Measurements from ENCODE around the gene FSTL1. TPM values are rescaled to one million over a fixed set of nuclear protein-coding genes. Genes with fewer than 3 reads are reported as not detected.
"Not testable (repeated sequence)": the region's sequence is repeated elsewhere in the genome, so short reads cannot be mapped to it uniquely, and the experiment has no call there.

The FSTL1 gene
- total RNA-seq, 1 donor from 2014 or later: 193 TPM

DNA sequence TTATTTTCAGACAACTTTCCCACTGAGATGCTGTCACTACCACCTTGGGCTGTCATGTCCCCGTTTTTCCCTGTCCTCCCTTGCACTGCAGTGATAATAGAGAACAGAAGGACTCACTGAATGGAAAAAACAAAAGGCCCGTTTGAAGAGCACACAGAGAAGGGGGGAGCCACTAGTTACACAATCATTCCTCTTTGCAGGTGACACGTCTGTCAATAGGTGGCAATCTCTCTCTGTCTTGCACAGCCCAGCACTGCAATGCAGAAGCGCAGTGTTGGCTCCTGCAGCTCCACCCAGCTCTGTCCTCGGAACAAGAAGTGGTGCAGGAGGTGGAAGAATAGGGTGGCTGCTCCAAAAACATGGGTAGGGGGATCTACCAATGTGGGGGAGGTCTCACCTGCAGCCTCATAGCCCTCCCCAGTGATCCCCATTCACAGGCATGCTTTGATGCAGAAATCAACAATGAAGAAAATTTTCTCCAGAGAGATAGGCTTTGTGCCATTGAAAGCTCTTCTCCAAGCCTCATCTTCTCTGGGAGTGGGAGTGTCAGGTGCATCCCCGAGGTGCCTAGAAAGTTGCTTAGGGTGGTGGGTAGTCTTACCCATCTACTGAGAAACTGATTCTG lies 31.8 kb downstream of the FSTL1 start:
- peak; percentile 43 for DNase-seq (ENCODE audit: low read depth)

DNA sequence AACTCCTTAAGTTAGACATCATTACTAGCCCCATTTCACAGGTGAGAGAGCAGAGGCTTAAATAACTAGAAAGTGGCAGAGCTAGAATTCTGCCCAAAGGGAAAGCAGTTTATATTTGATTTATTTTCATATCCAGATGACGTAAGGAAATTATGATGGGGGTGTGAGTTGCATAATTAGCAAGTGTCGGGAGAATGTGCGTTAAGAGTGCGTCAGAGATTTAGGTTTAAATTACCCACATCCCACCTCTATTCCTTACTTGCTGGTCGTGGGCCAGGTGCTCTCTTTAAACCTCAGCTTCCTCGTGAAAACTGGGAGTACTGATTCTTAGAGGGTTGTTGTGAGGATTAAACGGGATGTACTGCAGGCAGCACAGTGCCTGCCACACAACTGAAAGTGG lies 32.3 kb downstream of the FSTL1 start:
- DNase-seq (ENCODE audit: low read depth): no peak

DNA sequence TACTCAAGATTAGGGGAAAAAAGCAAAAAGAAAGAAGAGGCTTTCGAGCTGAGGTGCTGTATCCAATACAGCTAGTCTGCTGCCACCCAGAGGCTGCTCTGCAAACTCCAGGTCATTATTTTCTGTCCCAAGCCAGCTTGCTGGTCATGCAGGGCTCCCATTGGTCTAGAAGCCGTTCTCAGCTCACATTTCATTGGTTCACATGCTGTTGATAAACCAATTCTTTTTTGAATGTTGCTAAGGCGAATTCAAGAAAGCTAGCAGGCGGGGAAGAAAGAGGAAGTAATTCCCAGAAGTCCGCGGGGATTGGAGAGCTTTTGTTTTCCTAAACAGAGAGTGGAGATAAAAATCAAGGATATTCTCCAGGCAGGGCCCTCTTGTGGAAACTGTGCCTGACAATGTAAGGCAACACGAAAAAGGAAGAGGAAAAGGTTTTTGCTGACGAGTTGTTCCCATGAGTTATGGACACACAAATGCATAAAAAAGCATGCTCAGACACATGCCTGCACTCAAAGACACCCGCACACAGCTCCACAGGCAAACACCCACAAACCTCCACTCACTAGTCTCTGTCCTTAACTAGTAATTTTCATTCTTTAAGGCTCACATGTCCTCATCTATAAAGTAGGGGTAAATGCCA lies 33.4 kb downstream of the FSTL1 start:
- peak; percentile 97 for DNase-seq (ENCODE audit: low read depth)

DNA sequence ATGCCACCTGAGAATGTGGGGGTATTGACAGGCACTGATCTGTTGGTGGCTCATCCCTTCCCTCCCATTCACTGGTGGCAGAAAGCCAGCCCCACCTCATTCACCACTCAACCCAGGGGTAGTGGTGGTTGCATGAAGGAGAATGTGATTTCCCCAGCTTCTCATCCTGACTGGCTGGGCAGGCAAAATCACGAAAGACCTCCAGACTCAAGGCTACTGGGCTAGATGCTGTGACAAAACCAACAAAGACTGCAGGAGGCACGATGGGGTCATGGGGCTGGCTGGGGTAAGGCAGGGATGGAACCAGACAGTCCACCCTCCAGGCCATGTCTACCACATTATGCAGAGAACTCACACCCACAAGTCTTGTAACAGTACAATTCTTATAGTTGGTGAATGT lies 33.9 kb downstream of the FSTL1 start:
- DNase-seq (ENCODE audit: low read depth): no peak

DNA sequence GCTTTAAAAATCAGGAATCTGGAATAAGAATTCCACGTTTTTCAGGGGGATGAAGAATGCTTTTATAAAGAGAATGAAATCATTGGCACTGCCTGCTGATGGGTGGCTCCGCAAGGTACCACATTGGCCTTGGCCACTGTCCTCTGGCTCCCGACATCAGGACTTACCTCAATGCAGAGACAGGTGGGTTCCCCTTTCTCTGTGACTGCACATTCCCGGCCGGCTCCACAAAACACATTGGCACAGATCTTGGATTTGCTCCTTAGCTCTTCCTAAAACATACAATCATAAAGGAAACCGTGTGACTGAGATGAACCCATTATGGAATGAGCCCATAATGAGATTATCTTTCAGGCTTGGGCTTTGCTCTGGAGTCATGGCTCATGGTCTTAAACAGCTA lies 35.0 kb downstream of the FSTL1 start:
- DNase-seq (ENCODE audit: low read depth): no peak

DNA sequence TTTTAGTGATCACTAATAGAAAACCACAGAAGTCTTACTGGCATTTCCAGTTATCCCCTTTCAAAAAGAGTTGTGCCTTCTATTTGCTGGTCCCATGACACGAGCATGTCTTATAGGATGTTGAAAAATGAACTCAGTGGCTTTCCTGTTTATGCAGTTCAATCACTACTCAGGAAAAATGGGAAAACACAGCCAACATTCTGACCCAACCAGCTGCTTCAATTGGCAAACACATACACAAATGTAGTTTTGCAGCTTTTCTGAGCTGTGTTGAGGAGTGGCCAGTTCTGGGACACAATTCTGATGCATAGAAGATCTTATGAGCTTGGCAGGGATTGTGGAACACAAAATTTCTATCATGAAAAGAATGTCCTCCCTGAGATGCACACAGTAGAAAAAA lies 40.3 kb downstream of the FSTL1 start:
- no peak for DNase-seq (ENCODE audit: low read depth)

DNA sequence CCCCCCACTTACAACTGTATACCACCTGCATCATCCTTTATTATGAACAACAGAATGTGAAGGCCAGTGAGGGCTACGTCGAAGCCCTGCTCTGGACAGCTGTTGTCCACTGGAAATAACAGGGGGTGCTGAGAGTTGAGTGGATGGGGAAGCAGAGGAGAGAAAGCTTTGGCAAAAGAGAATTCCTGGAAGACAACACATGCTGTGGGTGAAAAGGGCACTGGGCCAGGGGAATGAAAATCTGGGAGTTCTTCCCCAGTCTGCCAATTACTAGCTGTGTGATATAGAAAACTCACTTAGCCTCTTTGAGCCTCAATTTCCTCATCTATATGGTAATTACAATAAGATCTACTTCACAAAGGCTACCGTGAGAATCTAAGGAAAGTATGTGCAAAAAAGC lies 40.7 kb downstream of the FSTL1 start:
- peak; percentile 27 for DNase-seq (ENCODE audit: low read depth)

DNA sequence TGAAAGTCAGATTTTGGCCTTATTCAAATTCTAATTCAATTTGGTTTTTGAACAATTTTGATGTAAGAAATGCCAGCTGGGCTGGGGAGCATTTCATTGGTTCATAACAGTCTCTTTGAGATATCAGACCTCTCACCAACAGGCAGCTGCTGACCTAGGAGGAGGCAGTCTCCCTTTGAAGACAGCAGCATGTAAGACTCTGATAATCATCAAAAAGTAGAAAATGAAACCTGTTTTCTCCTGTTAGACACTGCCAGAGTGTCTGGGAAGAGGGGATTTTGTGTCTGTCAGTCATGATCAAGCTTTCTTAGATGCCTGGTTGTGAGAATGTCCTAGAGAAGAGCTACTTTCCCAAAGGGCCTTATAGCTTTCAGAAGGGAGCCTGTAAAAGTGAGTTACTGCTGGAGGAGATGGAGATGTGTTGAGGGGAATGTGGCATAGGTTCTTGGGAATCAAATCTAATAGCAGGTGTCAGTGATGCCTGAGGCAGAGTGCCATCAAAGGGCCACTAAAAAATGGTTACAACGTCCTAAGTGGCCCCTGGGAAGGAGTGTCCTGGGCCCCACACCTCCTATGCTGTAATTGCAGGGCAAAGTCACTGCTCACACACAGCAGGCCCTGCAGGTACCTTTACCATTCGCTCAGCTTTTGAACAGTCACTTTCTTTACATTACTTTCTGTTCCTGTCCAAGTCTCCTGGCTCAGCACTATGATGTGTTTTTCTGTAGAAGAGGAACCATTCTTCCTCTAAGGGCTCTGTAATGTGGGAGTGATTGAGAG lies 43.1 kb downstream of the FSTL1 start:
- no peak for DNase-seq (ENCODE audit: low read depth)

DNA sequence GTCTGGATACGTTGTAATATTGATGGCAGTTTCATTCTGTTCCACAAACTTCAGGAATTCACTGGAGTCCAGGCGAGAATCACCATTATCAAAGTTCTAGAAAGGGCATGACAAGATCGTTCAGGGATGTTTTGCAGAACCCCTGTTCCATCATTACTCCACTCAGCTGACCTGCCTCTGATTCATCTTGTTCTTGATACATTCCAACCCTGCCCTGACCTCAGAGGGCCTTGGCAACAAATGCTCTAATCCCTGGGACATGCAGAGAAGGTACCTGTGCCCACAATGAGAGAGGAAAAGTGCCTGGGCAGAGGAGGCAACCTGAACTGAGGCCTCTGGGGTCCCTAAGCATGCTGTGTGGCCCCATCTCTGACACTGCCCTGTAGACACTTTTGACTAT lies 45.9 kb downstream of the FSTL1 start:
- DNase-seq (ENCODE audit: low read depth): no peak

DNA sequence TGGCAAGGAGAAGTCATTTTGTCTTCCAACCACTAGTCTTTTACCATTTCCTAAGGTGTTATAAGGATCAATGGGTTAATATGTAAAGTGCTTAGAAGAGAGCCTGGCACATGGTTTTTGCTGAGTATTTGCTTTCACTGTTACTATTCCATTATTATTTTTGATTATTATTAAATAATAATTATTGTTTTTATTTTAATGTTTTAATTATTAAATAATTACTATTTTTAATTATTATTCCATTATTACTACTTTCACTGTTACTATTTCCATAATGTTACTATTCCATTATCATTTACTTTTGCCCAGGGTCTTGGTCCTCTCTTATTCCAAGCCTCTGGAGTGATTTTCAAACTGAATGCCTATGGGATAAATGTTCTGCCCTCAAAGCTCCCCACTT lies 48.5 kb downstream of the FSTL1 start:
- no peak for DNase-seq (ENCODE audit: low read depth)

DNA sequence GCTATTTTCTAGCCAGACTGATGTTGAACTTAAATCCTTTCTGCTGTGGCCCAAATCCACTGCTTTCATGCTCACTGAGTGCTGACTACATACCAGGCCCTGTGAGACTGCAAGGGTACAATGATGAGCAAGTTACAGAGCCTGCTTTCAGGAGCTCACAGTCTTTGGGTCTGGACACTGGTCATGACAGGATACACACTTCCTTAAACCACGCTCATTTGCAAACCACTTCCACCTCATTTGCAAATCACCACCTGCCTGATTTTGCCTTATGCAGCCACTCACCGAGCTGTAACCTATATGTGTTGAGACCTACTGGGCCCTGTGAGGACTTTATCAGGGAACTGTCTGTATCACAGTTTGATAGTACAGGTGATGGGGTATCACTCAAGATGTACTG lies 51.4 kb downstream of the FSTL1 start:
- no peak for DNase-seq (ENCODE audit: low read depth)

DNA sequence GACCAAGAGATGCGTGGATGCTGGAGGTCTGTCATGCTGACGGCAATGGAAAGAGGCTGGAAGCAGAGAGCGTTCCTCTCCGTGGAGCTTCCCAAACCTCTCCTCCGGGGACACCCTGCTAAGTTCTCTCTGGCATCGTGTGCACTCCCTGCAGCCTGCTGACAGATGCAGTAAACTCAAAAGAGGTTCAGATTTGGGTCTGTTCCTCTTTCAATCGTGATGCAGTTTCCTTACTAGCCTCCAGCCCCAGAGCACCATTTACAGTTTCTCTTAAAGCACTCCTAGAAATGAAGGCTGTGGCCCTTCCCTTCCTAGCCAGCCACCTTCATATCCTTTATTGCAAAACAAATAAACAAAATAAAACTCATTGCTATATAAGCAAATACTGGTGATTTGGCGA lies 54.3 kb downstream of the FSTL1 start:
- DNase-seq (ENCODE audit: low read depth): no peak

DNA sequence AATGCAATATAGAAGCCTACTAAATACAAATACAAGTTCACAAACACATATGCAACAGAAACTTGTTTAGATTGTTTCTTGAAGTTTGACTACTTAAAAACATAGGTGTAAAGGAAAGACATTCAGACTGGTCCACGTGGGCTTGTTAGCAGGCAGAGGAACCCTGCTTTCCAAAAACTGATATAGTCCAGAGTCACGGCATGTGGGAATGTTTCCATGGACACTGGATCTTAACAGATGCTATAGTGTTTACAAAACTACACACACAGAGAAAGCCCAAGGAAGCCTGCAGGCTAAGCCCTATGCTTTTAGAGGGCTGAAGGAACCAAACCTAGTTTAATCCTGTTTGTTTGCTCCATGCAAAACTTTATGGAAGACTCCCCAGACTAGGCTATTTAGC lies 56.4 kb downstream of the FSTL1 start:
- no peak for DNase-seq (ENCODE audit: low read depth)

DNA sequence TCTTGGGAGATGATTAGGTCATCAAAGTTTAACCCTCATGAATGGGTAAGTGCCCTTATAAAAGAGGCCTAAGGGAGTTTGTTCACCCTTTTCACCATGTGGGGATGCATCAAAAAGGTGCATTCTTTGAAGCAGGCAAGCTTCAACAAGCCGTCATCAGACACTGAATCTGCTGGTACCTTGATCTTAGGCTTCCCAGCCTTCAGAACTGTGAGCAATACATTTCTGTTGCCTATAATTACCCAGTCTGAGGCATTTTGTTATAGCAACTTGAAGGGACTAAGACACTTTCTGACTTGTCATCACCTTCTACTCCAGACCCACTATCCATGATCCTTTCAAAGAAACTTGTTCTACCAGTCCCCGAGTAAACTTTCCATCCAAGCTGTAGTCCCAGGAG lies 57.0 kb downstream of the FSTL1 start:
- no peak for DNase-seq (ENCODE audit: low read depth)

DNA sequence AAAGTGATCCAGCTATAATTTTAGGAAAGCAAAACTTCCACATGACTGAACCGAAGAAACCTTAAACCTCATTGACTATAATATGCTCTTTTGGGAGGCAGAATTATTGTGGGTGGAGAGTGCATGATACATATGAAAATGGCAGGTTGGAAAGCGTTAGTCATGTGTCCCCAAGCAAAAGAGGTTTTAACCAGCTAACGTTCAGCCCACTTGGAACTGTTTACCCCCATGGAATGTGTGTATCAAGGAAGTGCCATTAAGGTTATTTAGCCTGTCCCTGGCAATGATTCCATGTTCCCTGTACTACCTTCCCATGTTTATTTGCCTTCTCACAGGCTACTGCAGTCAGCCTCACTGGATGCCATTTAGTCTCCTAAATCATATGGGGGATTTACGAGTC lies 57.5 kb downstream of the FSTL1 start:
- DNase-seq (ENCODE audit: low read depth): no peak

DNA sequence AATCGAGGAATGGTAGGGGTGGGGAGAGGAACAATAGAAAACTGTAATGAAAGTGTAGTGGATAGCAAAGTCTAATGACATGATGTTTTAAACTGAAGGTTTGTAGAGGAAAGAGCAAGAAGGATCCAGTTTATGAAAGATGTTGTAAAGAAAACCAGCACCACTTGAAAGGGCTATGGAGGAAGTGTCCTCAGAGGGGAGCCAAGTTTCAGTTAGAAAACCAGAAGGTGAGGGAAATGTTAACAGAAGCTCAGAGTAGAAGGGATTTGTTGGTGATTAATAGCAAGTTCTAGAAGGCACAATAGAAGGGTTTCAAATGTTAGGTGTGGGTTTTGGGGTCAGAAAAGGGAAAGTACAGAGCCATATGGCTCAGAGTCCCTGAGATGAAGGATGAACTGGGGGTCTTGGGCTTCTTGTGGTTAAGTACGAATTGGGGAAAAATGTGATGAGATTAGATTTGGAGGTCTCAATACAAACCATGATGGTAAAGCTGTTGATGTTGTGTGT lies 67.8 kb downstream of the FSTL1 start:
- DNase-seq (ENCODE audit: low read depth): no peak

DNA sequence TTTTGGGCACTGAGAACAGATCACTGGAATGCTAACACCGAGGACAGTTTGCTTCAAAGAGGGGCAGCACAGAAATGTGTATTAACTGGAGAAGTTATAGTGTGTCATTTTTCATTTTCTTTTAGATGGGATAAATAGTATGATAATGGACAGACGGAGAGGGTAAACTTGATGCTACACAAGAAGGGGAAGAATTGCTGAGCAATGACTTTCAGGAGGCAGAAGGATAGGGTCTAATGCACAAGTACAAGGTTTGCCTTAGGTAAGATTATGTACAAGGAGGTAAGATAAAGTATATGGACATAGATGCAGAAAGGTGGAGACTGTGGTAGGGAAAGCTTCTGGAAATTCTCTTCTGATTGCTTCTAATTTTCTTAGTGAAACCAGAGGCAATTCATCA lies 69.3 kb downstream of the FSTL1 start:
- no peak for DNase-seq (ENCODE audit: low read depth)

DNA sequence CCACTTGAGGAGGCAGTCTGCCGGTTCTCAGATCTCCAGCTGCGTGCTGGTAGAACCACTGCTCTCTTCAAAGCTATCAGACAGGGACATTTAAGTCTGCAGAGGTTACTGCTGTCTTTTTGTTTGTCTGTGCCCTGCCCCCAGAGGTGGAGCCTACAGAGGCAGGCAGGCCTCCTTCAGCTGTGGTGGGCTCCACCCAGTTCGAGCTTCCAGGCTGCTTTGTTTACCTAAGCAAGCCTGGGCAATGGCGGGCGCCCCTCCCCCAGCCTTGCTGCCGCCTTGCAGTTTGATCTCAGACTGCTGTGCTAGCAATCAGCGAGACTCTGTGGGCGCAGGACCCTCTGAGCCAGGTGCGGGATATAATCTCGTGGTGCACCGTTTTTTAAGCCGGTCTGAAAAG lies 72.8 kb downstream of the FSTL1 start:
- not testable (repeated sequence) for DNase-seq (ENCODE audit: low read depth)

DNA sequence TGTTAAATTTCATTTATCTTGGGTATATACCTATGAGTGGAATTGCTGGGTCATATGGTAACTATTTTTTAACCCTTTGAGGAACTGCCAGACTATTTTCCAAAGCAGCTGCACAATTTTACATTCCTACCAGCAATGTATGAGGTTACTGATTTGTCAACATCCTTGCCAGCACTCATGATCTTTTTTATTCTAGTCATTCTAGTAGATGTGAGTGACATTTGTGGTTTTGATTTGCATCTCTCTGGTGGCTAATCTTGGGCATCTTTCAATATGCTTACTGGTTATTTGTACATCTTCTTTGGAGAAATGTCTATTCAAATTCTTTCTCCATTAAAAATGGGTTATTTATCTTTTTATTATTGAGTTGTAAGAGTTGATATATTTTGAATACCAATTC lies 80.3 kb downstream of the FSTL1 start:
- DNase-seq (ENCODE audit: low read depth): no peak

DNA sequence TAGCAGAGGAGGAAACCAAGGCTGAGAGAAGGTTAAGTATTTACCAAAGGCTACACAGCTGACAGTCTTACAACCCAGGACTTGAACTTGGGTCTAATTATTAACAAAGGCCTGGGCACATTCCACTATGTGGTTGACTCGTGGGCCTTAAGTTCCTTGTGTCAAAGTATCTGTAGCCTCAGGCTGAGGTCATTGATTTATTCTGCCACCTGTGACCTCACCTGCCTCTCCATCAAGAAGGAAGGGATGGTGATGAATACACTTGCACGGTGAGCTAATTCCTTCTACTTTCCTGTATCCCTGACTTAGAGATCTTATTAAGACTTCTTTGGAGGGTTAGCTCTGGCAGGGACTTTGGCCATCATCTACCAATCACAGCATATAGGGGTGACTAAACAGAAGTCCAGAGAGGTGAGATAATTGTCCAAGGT lies 81.7 kb downstream of the FSTL1 start:
- DNase-seq (ENCODE audit: low read depth): no peak

DNA sequence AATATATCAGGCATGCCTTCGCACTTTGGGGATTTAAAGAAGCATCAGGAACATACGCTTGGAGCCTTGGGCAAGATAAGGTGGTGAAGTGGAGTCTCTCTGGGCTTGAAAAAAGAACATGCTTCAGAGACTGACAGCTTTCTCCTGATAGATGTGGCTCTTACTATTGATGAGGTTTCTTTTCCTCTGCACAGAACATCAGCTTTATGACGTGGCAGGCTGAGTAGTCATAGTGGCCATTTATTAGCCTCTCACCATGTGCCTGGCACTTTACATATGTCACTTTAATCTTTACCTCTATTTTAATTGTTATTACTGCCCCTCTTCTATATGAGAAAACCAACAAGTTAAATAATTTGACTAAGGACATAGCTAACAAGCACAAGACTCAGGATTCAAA lies 82.6 kb downstream of the FSTL1 start:
- no peak for DNase-seq (ENCODE audit: low read depth)

DNA sequence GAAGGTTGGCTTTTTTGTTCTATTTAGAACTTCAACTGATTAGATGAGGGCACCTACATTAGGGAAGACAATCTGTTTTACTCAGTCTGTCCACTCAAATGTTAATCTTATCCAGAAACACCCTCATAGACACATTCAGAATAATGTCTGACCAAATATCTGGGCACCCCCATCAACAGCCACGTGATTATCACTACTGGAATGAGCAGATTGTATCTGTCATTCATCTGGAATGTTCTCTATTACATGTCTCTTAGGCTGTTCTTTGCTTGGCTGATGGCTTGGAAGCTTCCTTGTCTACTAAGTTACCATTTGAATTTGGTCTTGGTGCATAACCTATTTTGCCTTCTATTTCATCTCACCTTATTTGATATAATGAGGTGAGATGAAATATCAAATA lies 86.0 kb downstream of the FSTL1 start:
- DNase-seq (ENCODE audit: low read depth): peak; percentile 43

DNA sequence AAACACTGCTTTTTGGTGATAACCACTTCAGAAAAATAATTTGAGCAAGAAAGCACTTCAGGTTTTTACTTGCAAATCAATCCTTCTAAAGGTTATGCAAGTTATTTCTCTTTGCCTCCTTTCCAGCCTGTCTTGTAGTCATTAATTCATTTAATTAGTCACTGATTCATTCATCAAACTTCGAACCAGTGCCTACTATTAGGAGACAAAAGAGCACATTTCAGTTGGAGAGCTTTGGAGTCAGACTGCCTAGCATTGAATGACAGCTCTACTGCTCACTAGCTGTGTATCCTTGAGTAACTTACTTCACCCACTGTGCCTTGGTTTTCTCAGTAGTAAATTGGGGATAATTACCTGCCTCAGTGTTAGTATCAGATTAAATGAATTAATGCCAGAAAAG lies 86.7 kb downstream of the FSTL1 start:
- DNase-seq (ENCODE audit: low read depth): no peak
